ENCODE results near the gene ARHGEF19. TPM values are rescaled to one million over a fixed set of nuclear protein-coding genes. Genes with fewer than 3 reads are reported as not detected.

ARHGEF19 gene
- total and polyA plus RNA-seq, 9 of the 15 experiments (the other 6 are each of a cell fraction or from before 2014, with no cell fraction given): 0.73 to 21.0 (median 5.2) TPM

DNA sequence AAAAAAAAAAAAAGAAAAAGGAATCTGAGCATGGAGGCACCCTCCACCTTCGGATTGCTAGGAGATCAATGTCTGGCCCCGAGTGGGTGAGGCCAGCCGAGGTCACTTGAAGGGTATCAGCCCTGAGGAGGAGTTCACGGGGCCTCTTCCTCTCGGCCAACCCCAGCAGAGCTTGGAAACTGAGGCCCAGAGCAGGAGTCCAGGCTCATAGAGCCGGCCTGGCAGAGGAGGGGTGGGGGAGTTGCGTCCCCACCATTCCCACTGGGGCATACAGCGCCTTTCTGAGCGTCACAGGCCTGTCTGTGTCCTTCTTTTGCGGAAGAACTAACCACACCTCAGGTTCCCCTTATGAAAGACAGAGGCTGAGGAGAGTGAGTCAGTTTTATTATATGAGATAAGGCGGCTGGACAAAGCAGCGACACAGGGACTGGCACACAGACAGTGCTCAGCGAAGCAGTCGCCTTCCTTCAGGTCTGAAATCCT lies 39.4 kb downstream of the ARHGEF19 start (continued):
- no peak for TF ChIP-seq ZBTB40 (IDR thresholded peaks at IDR 0.05)
- no peak for TF ChIP-seq ZBTB40 (CRISPR knock-in tag; IDR thresholded peaks at IDR 0.05)
- TF ChIP-seq HDAC2 (IDR thresholded peaks at IDR 0.05): peak; percentile 34; the same call in 1 of the 2 replicates
- TF ChIP-seq, protein P1, sequence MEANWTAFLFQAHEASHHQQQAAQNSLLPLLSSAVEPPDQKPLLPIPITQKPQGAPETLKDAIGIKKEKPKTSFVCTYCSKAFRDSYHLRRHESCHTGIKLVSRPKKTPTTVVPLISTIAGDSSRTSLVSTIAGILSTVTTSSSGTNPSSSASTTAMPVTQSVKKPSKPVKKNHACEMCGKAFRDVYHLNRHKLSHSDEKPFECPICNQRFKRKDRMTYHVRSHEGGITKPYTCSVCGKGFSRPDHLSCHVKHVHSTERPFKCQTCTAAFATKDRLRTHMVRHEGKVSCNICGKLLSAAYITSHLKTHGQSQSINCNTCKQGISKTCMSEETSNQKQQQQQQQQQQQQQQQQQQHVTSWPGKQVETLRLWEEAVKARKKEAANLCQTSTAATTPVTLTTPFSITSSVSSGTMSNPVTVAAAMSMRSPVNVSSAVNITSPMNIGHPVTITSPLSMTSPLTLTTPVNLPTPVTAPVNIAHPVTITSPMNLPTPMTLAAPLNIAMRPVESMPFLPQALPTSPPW (CRISPR knock-in tag; IDR thresholded peaks at IDR 0.05): peak; percentile 23; the same call in 1 of the 2 replicates
- no peak for TF ChIP-seq HMBOX1 (IDR thresholded peaks at IDR 0.05)
- no peak for TF ChIP-seq TFE3 (CRISPR knock-in tag; IDR thresholded peaks at IDR 0.05)
- no peak for TF ChIP-seq TSHZ1 (CRISPR knock-in tag; IDR thresholded peaks at IDR 0.05)
- TF ChIP-seq ELF1 (tag; IDR thresholded peaks at IDR 0.05): peak; percentile 69
- no peak for TF ChIP-seq SNRNP70 (optimal IDR thresholded peaks at IDR 0.05; ENCODE audit: low read depth, low read length)
- no peak for TF ChIP-seq ZNF217 (CRISPR knock-in tag; IDR thresholded peaks at IDR 0.05)
- TF ChIP-seq NFATC3 (IDR thresholded peaks at IDR 0.05): no peak
- no peak for TF ChIP-seq BDP1 (IDR thresholded peaks at IDR 0.05; ENCODE audit: insufficient read depth, insufficient read length)

Data from K562 (cell line).